SK-N-SH treated with all-trans-retinoic acid at 6 μM for 48 hours (cell line): ENCODE results near the gene MCM10.

ENCODE experiments used
- ARNTL ChIP-seq: fragments of 450-650 bp; formaldehyde crosslinking; IDR thresholded peaks from 2 replicates; pipeline ENCODE4 v1.5.0; 2020; ENCODE audit warnings: low read depth, mild to moderate bottlenecking, moderate library complexity, borderline replicate concordance
- CSDC2 ChIP-seq: fragments of 250-450 bp; sonication (Bioruptor Pico); IDR thresholded peaks from 2 replicates; pipeline ENCODE4 v1.5.0; 2020; ENCODE audit warnings: mild to moderate bottlenecking, moderate library complexity
- POU6F1 ChIP-seq: fragments of 250-450 bp; sonication (Bioruptor Pico); IDR thresholded peaks from 2 replicates; pipeline ENCODE4 v1.8.0; 2021; ENCODE audit warnings: low read depth, mild to moderate bottlenecking, moderate library complexity, borderline replicate concordance
- PPARA ChIP-seq: fragments of 250-450 bp; sonication (Bioruptor Pico); IDR thresholded peaks from 2 replicates; pipeline ENCODE4 v1.5.0; 2020; ENCODE audit warnings: mild to moderate bottlenecking, borderline replicate concordance
- TSHZ2 ChIP-seq: fragments of 250-450 bp; sonication (Bioruptor Pico); IDR thresholded peaks from 2 replicates; pipeline ENCODE4 v1.5.0; 2020; ENCODE audit warnings: mild to moderate bottlenecking, moderate library complexity
- ZFP3 ChIP-seq: fragments of 250-450 bp; sonication (Bioruptor Pico); IDR thresholded peaks from 2 replicates; pipeline ENCODE4 v1.5.0; 2020; ENCODE audit warnings: mild to moderate bottlenecking, moderate library complexity
- ZFP30 ChIP-seq: fragments of 450-650 bp; formaldehyde crosslinking; IDR thresholded peaks from 2 replicates; pipeline ENCODE4 v1.5.0; 2022; ENCODE audit warnings: mild to moderate bottlenecking, moderate library complexity
- TF ChIP-seq, protein P1 (sequence below): fragments of 250-450 bp; sonication (Bioruptor Pico); IDR thresholded peaks from 2 replicates; pipeline ENCODE4 v1.8.0; 2020; ENCODE audit warnings: mild to moderate bottlenecking, moderate library complexity, borderline replicate concordance

DNA sequence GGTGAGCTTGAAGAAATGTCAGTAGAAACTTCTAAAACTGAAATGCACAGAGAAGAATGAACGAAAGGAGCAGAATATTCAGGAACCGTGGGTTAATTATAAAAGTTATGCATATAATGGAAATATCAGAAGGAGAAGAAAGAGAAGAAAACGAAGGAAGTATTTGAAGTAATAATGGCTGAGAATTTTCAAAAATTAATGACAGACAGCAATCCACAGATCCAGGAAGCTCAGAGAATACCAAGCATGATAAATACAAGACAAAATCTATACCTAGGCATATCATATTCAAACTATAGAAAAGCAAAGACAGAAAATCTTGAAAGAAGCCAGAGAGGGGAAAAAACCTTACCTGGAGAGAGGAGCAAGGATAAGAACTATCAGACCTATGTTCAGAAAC lies 16.5 kb upstream of the MCM10 start:
- TF ChIP-seq ZFP30 (no peak), ZFP3 (CRISPR knock-in tag) (no peak), ARNTL (CRISPR knock-in tag) (no peak), TSHZ2 (CRISPR knock-in tag) (no peak), PPARA (CRISPR knock-in tag) (no peak), CSDC2 (CRISPR knock-in tag) (no peak), POU6F1 (CRISPR knock-in tag) (no peak)
- TF ChIP-seq, protein P1, sequence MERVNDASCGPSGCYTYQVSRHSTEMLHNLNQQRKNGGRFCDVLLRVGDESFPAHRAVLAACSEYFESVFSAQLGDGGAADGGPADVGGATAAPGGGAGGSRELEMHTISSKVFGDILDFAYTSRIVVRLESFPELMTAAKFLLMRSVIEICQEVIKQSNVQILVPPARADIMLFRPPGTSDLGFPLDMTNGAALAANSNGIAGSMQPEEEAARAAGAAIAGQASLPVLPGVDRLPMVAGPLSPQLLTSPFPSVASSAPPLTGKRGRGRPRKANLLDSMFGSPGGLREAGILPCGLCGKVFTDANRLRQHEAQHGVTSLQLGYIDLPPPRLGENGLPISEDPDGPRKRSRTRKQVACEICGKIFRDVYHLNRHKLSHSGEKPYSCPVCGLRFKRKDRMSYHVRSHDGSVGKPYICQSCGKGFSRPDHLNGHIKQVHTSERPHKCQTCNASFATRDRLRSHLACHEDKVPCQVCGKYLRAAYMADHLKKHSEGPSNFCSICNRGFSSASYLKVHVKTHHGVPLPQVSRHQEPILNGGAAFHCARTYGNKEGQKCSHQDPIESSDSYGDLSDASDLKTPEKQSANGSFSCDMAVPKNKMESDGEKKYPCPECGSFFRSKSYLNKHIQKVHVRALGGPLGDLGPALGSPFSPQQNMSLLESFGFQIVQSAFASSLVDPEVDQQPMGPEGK: no peak
